K562 (cell line): Measurements from ENCODE around the gene IFI27L1. TPM values are rescaled to one million over a fixed set of nuclear protein-coding genes. Genes with fewer than 3 reads are reported as not detected.
A peak's percentile ranks its signal among the peaks of the same experiment; 100 is the strongest.

Source experiments
- ATAC-seq: fragments of 200-7000 bp; cut with Tn5 transposase; 3 replicates; pipeline ENCODE4 v1.9.1; 2020; ENCODE audit warnings: moderate library complexity
- BruUV-seq: library from RNA; stranded (reverse); fragments of 400-500 nt; replicated peaks from 2 replicates; lab custom pipeline; 2021; lab: Mats Ljungman, UMichigan
- CTCF ChIA-PET: fragments of 300-600 bp; formaldehyde crosslinking; extraction: SDS; loops from one replicate; lab custom pipeline; 2021; ENCODE audit warnings: low intra/inter-chr PET ratio; lab: Yijun Ruan, JAX
- POLR2A ChIA-PET: fragments of 300-600, 350-650 bp; sonication (Branson Sonifier 250); formaldehyde crosslinking; extraction: SDS; loops from one replicate; lab custom pipeline; 2021; ENCODE audit warnings: antibody characterized with exemption, inconsistent platforms; lab: Yijun Ruan, JAX
- DNase-seq, 4 experiments: peaks; one replicate each; pipeline versions ENCODE4 v3.0.0 to v3.0.0-alpha.2; 2011 to 2018; ENCODE audit warnings: low spot score in 3 of 4, mixed read lengths in 3 of 4; ENCODE audit errors: extremely low read depth in 1 of 4
- FAIRE-seq: peaks from 2 replicates; lab custom pipeline; 2011; peaks lifted over from hg19 to GRCh38; lab: Jason Lieb, UNC
- H2AFZ ChIP-seq: 2 replicates; pipeline ENCODE4 v1.6.0; 2011; ENCODE audit warnings: low read depth, low read length, control low read depth, inconsistent platforms
- H3K27ac ChIP-seq: fragments of 200-600 bp; 3 replicates; pipeline ENCODE4 v1.8.0; 2011; ENCODE audit warnings: low read depth, mild to moderate bottlenecking, control low read depth, inconsistent platforms, low read length, moderate library complexity, mixed read lengths; ENCODE audit errors: extremely low read depth
- H3K27me3 ChIP-seq, 2 experiments: fragments of 300-600 bp in 1 of 2; 2 replicates in 1 of 2; 3 replicates in 1 of 2; pipeline versions ENCODE4 v1.6.0 to v1.8.0; 2011; ENCODE audit warnings: inconsistent platforms in 2 of 2, low read length in 2 of 2, mild to moderate bottlenecking in 1 of 2, mixed read lengths in 1 of 2, moderate library complexity in 1 of 2; ENCODE audit not compliant: control insufficient read depth in 2 of 2, insufficient read depth in 2 of 2
- H3K36me3 ChIP-seq: fragments of 300-600 bp; 3 replicates; pipeline ENCODE4 v1.8.0; 2011; ENCODE audit warnings: mild to moderate bottlenecking, low read length, inconsistent platforms; ENCODE audit not compliant: control insufficient read depth, insufficient read depth
- H3K4me1 ChIP-seq, 2 experiments: fragments of 200-600 bp in 1 of 2; replicated peaks in 1 of 2; 2 replicates in 1 of 2; 3 replicates in 1 of 2; pipeline versions ENCODE4 v1.5.1 to v1.8.0; 2011; ENCODE audit warnings: inconsistent platforms in 2 of 2, low read length in 2 of 2, mild to moderate bottlenecking in 1 of 2, mixed read lengths in 1 of 2, moderate library complexity in 1 of 2; ENCODE audit not compliant: control insufficient read depth in 2 of 2, insufficient read depth in 2 of 2
- H3K4me2 ChIP-seq: 2 replicates; pipeline ENCODE4 v1.6.1; 2011; ENCODE audit warnings: low read length, control low read depth, inconsistent platforms, mixed read lengths; ENCODE audit not compliant: insufficient read depth
- H3K4me3 ChIP-seq: fragments of 200-600 bp; sonication (generic), shearing (Covaris generic); 2 replicates; pipeline ENCODE4 v1.5.1; 2016; ENCODE audit warnings: control low read depth, inconsistent platforms
- H3K79me2 ChIP-seq: fragments of 200-600 bp; 3 replicates; pipeline ENCODE4 v1.8.0; 2011; ENCODE audit warnings: low read length, inconsistent platforms; ENCODE audit not compliant: control insufficient read depth, insufficient read depth
- H3K9ac ChIP-seq, 2 experiments: 2 replicates each; pipeline versions ENCODE4 v1.6.0 to v1.6.1; 2011; ENCODE audit warnings: low read depth in 2 of 2, low read length in 2 of 2, control low read depth in 1 of 2, inconsistent platforms in 1 of 2, mild to moderate bottlenecking in 1 of 2, mixed read lengths in 1 of 2; ENCODE audit not compliant: insufficient read depth in 1 of 2
- H3K9me1 ChIP-seq: one replicate; pipeline ENCODE4 v1.6.0; 2011; ENCODE audit warnings: inconsistent platforms, mild to moderate bottlenecking, low read length, moderate library complexity; ENCODE audit not compliant: control insufficient read depth, insufficient read depth
- H3K9me3 ChIP-seq: replicated peaks from 2 replicates; pipeline ENCODE4 v1.5.1; 2011; ENCODE audit warnings: low read depth, low read length, inconsistent platforms; ENCODE audit not compliant: control insufficient read depth, insufficient read depth
- H4K20me1 ChIP-seq: replicated peaks from 2 replicates; pipeline ENCODE4 v1.6.1; 2011; ENCODE audit warnings: low read length, inconsistent platforms, mixed read lengths; ENCODE audit not compliant: control insufficient read depth, insufficient read depth
- COPS2 ChIP-seq: fragments of 450-650 bp; conservative IDR thresholded peaks from 2 replicates; pipeline ENCODE4 v1.6.1; 2016; ENCODE audit warnings: mild to moderate bottlenecking, moderate library complexity
- EHMT2 ChIP-seq: fragments of 450-650 bp; IDR thresholded peaks from 2 replicates; pipeline ENCODE4 v1.6.1; 2018; ENCODE audit warnings: antibody characterized with exemption
- EZH2 ChIP-seq: IDR thresholded peaks from 2 replicates; pipeline ENCODE4 v1.6.1; 2012; ENCODE audit warnings: low read depth, mild to moderate bottlenecking, inconsistent platforms, low read length, borderline replicate concordance
- GABPA ChIP-seq: fragments of 200-800 bp; sonication (Bioruptor generic); conservative IDR thresholded peaks from 2 replicates; pipeline ENCODE4 v1.6.1; 2016; ENCODE audit warnings: low read depth, missing genetic modification characterization, missing compliant biosample characterization
- HNRNPL ChIP-seq: fragments of 200-400 bp; formaldehyde crosslinking; IDR thresholded peaks from 2 replicates; pipeline ENCODE4 v1.6.1; 2017; ENCODE audit warnings: low read depth, mild to moderate bottlenecking, low read length
- KLF13 ChIP-seq: fragments of 450-650 bp; IDR thresholded peaks from 2 replicates; pipeline ENCODE4 v1.6.1; 2016; ENCODE audit warnings: missing genetic modification characterization, low read depth, mild to moderate bottlenecking, missing compliant biosample characterization, moderate library complexity, borderline replicate concordance
- MYC ChIP-seq, 2 experiments: fragments of 250-450 bp in 1 of 2; sonication (Bioruptor Pico) in 1 of 2; IDR thresholded peaks; 2 replicates each; pipeline versions ENCODE4 v1.5.1 to v1.6.1; 2012 to 2021; ENCODE audit warnings: low read depth in 2 of 2, borderline replicate concordance in 1 of 2, improper control_type of control experiment in 1 of 2, low read length in 1 of 2, mild to moderate bottlenecking in 1 of 2, moderate library complexity in 1 of 2
- NCOA6 ChIP-seq: fragments of 450-650 bp; IDR thresholded peaks from 2 replicates; pipeline ENCODE4 v1.6.1; 2017; ENCODE audit warnings: mild to moderate bottlenecking
- NR2C1 ChIP-seq, 2 experiments: fragments of 450-650 bp; IDR thresholded peaks; 2 replicates each; pipeline ENCODE4 v1.6.1; 2017; ENCODE audit warnings: mild to moderate bottlenecking in 2 of 2, antibody characterized with exemption in 1 of 2, inconsistent platforms in 1 of 2, missing compliant biosample characterization in 1 of 2, missing genetic modification characterization in 1 of 2
- RAD51 ChIP-seq: fragments of 450-650 bp; IDR thresholded peaks from 2 replicates; pipeline ENCODE4 v1.7.1; 2016; ENCODE audit warnings: low read depth, mild to moderate bottlenecking, borderline replicate concordance
- STAT6 ChIP-seq: sonication (generic); formaldehyde crosslinking; IDR thresholded peaks from 2 replicates; pipeline ENCODE4 v1.8.1; 2023; ENCODE audit warnings: mild to moderate bottlenecking, missing genetic modification reagents
- TCFL5 ChIP-seq: fragments of 250-450 bp; sonication (Bioruptor Pico); conservative IDR thresholded peaks from 2 replicates; pipeline ENCODE4 v1.6.1; 2021; ENCODE audit warnings: mild to moderate bottlenecking, moderate library complexity, matching md5 sums
- TFE3 ChIP-seq: fragments of 450-650 bp; formaldehyde crosslinking; IDR thresholded peaks from 2 replicates; pipeline ENCODE4 v1.4.0; 2020; ENCODE audit warnings: mild to moderate bottlenecking, mixed read lengths
- USF2 ChIP-seq: sonication (generic); formaldehyde crosslinking; IDR thresholded peaks from 2 replicates; pipeline ENCODE4 v1.5.0; 2020; ENCODE audit warnings: missing genetic modification reagents
- ZBTB8A ChIP-seq: fragments of 450-650 bp; IDR thresholded peaks from 2 replicates; pipeline ENCODE4 v1.6.1; 2018; ENCODE audit warnings: mild to moderate bottlenecking, moderate library complexity; ENCODE audit not compliant: partially characterized antibody
- ZNF175 ChIP-seq: fragments of 200-800 bp; sonication (Bioruptor generic); IDR thresholded peaks from 2 replicates; pipeline ENCODE4 v1.6.1; 2016; ENCODE audit warnings: low read depth, mild to moderate bottlenecking, missing genetic modification characterization, missing compliant biosample characterization
- WGBS: fragments of 100-300 bp; shearing (Covaris generic); methylation state at CpG from one replicate; pipeline ENCODE4 v1.1.6; 2016; ENCODE audit warnings: low coverage, mixed read lengths; ENCODE audit not compliant: insufficient coverage; ENCODE audit errors: missing lambda C conversion rate; 5-methylcytosine and 5-hydroxymethylcytosine counted together
- in situ Hi-C: fragments of 300-500 bp; cut with MboI; formaldehyde crosslinking; loops from 4 replicates; pipeline ENCODE4 v1.15.0; 2018; ENCODE audit warnings: inconsistent platforms, mixed read lengths
- intact Hi-C: fragments of 100-400 bp; cut with micrococcal nuclease; formaldehyde crosslinking; loops from 2 replicates; pipeline ENCODE4 v1.14.2; 2022
- polyA plus RNA-seq, 8 experiments: library from polyadenylated mRNA; depleted of rRNA in 4 of 8; stranded (reverse) in 5 of 8; unstranded in 3 of 8; fragments of >200 nt; fragmentation: Nextera tagmentation in 2 of 8; fragmentation: Illumina TruSeq in 1 of 8; extraction: Ambion mirVana in 2 of 8; extraction: Trizol in 1 of 8; gene quantifications; 2 replicates each; pipeline versions ENCODE4 v1.2.1 to v1.2.3, GENCODE V29; 2011 to 2014; ENCODE audit warnings: inconsistent platforms in 1 of 8, missing spikeins in 1 of 8
- total RNA-seq, 7 experiments: library from RNA; depleted of rRNA in 6 of 7; stranded (reverse); fragments of >200 nt in 6 of 7; fragmentation: Illumina TruSeq in 2 of 7; extraction: Trizol in 2 of 7; gene quantifications; 2 replicates each; pipeline versions ENCODE4 v1.2.1 to v1.2.3, GENCODE V29; 2011 to 2021; ENCODE audit warnings: low replicate concordance in 1 of 7

IFI27L1 gene
- total and polyA plus RNA-seq, 9 of the 15 experiments (the other 6 are each of a cell fraction or from before 2014, with no cell fraction given): 14.5 to 28.0 (median 23.8) TPM

- no peaks in the 10 kb centered on the region for H4K20me1 ChIP-seq
- BruUV-seq: no TSS peak
- TF ChIP-seq COPS2 (no peak), STAT6 (no peak), ZBTB8A (no peak), NCOA6 (no peak), RAD51 (0 out of 2 replicates have a peak, but pooled peaks have one; percentile 14), KLF13 (tag) (no peak), EZH2 (no peak), EHMT2 (peak; percentile 67; the same call in 1 of the 2 replicates), MYC (IDR thresholded peaks at IDR 0.05; ENCODE audit: low read depth, low read length) (0 out of 2 replicates have a peak, but pooled peaks have one; percentile 17), MYC (CRISPR knock-in tag; IDR thresholded peaks at IDR 0.05; ENCODE audit: borderline replicate concordance, low read depth) (no peak), GABPA (tag) (peak; percentile 64), HNRNPL (no peak), ZNF175 (CRISPR knock-in tag) (peak; percentile 79; the same call in 1 of the 2 replicates), USF2 (CRISPR knock-in tag) (peak; percentile 65), TCFL5 (no peak), TFE3 (CRISPR knock-in tag) (no peak), NR2C1 (IDR thresholded peaks at IDR 0.05) (no peak), NR2C1 (tag; IDR thresholded peaks at IDR 0.05) (peak; percentile 53)
Measured at GRCh38 chr14:94144765-94145164, 63.7 kb downstream of the IFI27L1 start.

More at GRCh38 chr14:94144765-94145164, 63.7 kb downstream of the IFI27L1 start:
- no peak for DNase-seq
- 0 out of 5 replicates have a peak, but pooled peaks cover 0 to 5% of the 10 kb centered on the region in 2 experiments for H3K27me3 ChIP-seq
- ATAC-seq: peak; percentile 81
- H3K4me1 ChIP-seq: no peaks in the 10 kb centered on the region
- H3K4me3 ChIP-seq: no peak overlapping the region
- no peak overlapping the region for H3K4me2 ChIP-seq
- H2AFZ ChIP-seq: no peak overlapping the region
- H3K27ac ChIP-seq: no peak overlapping the region
- no peak overlapping the region for H3K9ac ChIP-seq
- H3K36me3 ChIP-seq: no peaks in the 10 kb centered on the region
- H3K9me3 ChIP-seq: no peaks in the 10 kb centered on the region
- intact Hi-C loops (no loop called here), in situ Hi-C loops (no loop called here)
- H3K79me2 ChIP-seq: no peaks in the 10 kb centered on the region
- H3K9me1 ChIP-seq: no peaks in the 10 kb centered on the region
- POLR2A ChIA-PET: no interaction called here
- FAIRE-seq: no peak
- CTCF ChIA-PET: no interaction called here
- WGBS: no CpG with 5 or more reads among the region's 1 CpG
